Measurements from ENCODE around the gene KDM6A. TPM values are rescaled to one million over a fixed set of nuclear protein-coding genes. Genes with fewer than 3 reads are reported as not detected.

Gene KDM6A
- total and polyA plus RNA-seq, 2 donors (not counting 1 experiment from before 2014, with no cell fraction given): 33.3 to 57.0 TPM

DNA sequence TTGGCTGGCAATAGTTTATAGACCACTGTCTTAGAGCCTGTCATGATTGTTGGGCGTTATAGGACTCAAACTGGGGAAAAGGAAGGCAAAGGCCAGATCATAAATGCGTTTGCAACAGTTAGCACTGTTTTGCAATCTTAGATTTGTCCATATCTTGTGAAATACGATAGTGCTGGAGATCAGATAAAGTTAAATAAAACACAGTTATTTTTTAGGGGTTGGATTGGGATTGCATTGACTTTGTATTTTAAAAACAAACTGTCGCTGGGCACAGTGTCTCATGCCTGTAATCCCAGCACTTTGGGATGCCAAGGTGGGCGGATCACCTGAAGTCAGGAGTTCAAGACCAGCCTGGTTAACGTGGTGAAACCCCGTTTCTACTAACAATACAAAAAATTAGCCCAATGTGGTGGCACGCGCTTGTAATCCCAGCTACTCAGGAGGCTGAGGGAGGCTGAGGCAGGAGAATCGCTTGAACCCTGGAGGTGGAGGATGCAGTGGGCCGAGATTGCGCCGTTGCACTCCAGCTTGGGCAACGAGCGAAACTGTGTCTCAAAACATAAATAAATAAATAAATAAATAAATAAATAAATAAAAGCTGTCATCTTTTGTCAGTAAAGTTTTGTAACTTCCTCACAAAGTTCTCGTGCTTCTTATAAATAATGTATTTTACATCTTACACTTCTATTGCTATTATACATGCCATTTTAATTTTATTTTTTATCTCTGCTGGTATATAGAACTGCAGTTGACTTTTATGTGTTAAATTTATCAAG lies 117.2 kb downstream of the KDM6A start:
- no peak overlapping the region for H3K4me2 ChIP-seq (replicated peaks; ENCODE audit: low read depth, low read length, poor library complexity, severe bottlenecking)
- Mint-ChIP-seq H3K27me3 (no peaks in the 10 kb centered on the region), H3K27ac (no peak overlapping the region), H3K4me1 (peaks cover 28% of the 10 kb centered on the region), H3K4me3 (no peak overlapping the region), H3K9me3 (ENCODE audit: insufficient read depth) (no peaks in the 10 kb centered on the region)
- ATAC-seq (ENCODE audit: low read depth): no peak
- H3K79me2 ChIP-seq (ENCODE audit: control insufficient read depth, insufficient read depth, low read length): peaks cover 71% of the 10 kb centered on the region
- DNase-seq: no peak
- peaks cover 41% of the 10 kb centered on the region for H4K20me1 ChIP-seq (ENCODE audit: control insufficient read depth, insufficient read depth, low read length, poor library complexity, severe bottlenecking)
- H3K27me3 ChIP-seq (replicated peaks in 1 of 4; ENCODE audit: control extremely low read depth in 1 of 4, control insufficient read depth in 3 of 4, insufficient read depth in 4 of 4, low read length in 3 of 4): no peaks in the 10 kb centered on the region
- no peaks in the 10 kb centered on the region for H3K36me3 ChIP-seq (replicated peaks in 1 of 2; ENCODE audit: control extremely low read depth in 1 of 2, control insufficient read depth in 1 of 2, extremely low read depth in 1 of 2, insufficient read depth in 2 of 2, low read length in 1 of 2)
- TF ChIP-seq, protein P1, sequence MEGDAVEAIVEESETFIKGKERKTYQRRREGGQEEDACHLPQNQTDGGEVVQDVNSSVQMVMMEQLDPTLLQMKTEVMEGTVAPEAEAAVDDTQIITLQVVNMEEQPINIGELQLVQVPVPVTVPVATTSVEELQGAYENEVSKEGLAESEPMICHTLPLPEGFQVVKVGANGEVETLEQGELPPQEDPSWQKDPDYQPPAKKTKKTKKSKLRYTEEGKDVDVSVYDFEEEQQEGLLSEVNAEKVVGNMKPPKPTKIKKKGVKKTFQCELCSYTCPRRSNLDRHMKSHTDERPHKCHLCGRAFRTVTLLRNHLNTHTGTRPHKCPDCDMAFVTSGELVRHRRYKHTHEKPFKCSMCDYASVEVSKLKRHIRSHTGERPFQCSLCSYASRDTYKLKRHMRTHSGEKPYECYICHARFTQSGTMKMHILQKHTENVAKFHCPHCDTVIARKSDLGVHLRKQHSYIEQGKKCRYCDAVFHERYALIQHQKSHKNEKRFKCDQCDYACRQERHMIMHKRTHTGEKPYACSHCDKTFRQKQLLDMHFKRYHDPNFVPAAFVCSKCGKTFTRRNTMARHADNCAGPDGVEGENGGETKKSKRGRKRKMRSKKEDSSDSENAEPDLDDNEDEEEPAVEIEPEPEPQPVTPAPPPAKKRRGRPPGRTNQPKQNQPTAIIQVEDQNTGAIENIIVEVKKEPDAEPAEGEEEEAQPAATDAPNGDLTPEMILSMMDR (IDR thresholded peaks at IDR 0.05): no peak
- no peak for TF ChIP-seq EZH2 (IDR thresholded peaks at IDR 0.05; ENCODE audit: borderline replicate concordance, insufficient read depth, low read depth, low read length, poor library complexity, severe bottlenecking)
- ChIA-PET CTCF (no interaction called here), POLR2A (no interaction called here)
- no peak overlapping the region for H2AFZ ChIP-seq (ENCODE audit: insufficient read depth, low read depth, low read length, poor library complexity, severe bottlenecking)
- peaks cover 2 to 6% of the 10 kb centered on the region in 2 donors for H3K4me1 ChIP-seq (ENCODE audit: control insufficient read depth in 2 of 2, insufficient read depth in 2 of 2, low read length in 2 of 2)
- H3K9me3 ChIP-seq (ENCODE audit: control extremely low read depth in 1 of 3, control insufficient read depth in 2 of 3, insufficient read depth in 1 of 3, low read length in 2 of 3): no peaks in the 10 kb centered on the region
- no peak overlapping the region for H3K4me3 ChIP-seq (ENCODE audit: control extremely low read depth in 1 of 5, extremely low read depth in 1 of 5, insufficient read depth in 1 of 5, low read depth in 2 of 5, low read length in 4 of 5)
- WGBS (ENCODE audit: insufficient coverage): 100% methylated on average over 1 of the region's 16 CpGs
- H3K27ac ChIP-seq (ENCODE audit: low read length in 2 of 2): no peak overlapping the region
- intact Hi-C loops (cut with micrococcal nuclease): loop anchor here (5.0 kb wide), 1 partner anchor 33 kb away; no protein-coding TSS in a partner anchor
- no peak overlapping the region for H3K9ac ChIP-seq (ENCODE audit: low read length)

DNA sequence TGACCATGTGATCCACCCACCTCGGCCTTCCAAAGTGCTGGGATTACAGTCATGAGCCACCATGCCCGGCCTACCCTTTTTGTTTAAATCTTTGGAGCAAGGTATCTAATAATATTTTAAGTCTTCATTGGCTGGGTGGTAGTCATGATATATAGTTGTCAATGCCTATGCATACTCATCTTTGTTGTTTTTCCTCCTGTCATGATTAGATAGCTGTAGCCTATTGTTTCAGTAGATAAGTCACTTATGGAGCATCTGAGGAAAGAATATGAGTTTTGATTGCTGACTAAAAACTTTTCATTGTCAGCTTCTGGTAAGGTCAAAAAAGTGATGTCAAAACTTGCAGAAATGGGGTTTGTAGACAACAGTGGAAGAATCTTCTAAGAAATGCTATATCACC lies 119.8 kb downstream of the KDM6A start:
- H3K4me1 ChIP-seq (ENCODE audit: control insufficient read depth in 2 of 2, insufficient read depth in 2 of 2, low read length in 2 of 2): peaks cover 25 to 30% of the 10 kb centered on the region in 2 donors
- no peaks in the 10 kb centered on the region for H3K9me3 ChIP-seq (ENCODE audit: control extremely low read depth in 1 of 3, control insufficient read depth in 2 of 3, insufficient read depth in 1 of 3, low read length in 2 of 3)
- no peak overlapping the region for H3K9ac ChIP-seq (ENCODE audit: low read length)
- ATAC-seq (ENCODE audit: low read depth) (no peak), DNase-seq (no peak)
- no peaks in the 10 kb centered on the region for H3K9me3 Mint-ChIP-seq (ENCODE audit: insufficient read depth)
- no peaks in the 10 kb centered on the region for H3K27me3 Mint-ChIP-seq
- no peak overlapping the region for H3K4me3 ChIP-seq (ENCODE audit: control extremely low read depth in 1 of 5, extremely low read depth in 1 of 5, insufficient read depth in 1 of 5, low read depth in 2 of 5, low read length in 4 of 5)
- no peak overlapping the region for H3K27ac ChIP-seq (ENCODE audit: low read length in 2 of 2)
- H3K4me2 ChIP-seq (replicated peaks; ENCODE audit: low read depth, low read length, poor library complexity, severe bottlenecking): no peak overlapping the region
- H3K4me1 Mint-ChIP-seq: peaks cover 44% of the 10 kb centered on the region
- no peak overlapping the region for H3K27ac Mint-ChIP-seq
- H4K20me1 ChIP-seq (ENCODE audit: control insufficient read depth, insufficient read depth, low read length, poor library complexity, severe bottlenecking): peaks cover 65% of the 10 kb centered on the region
- H2AFZ ChIP-seq (ENCODE audit: insufficient read depth, low read depth, low read length, poor library complexity, severe bottlenecking): no peak overlapping the region
- H3K36me3 ChIP-seq (replicated peaks in 1 of 2; ENCODE audit: control extremely low read depth in 1 of 2, control insufficient read depth in 1 of 2, extremely low read depth in 1 of 2, insufficient read depth in 2 of 2, low read length in 1 of 2): no peaks in the 10 kb centered on the region
- intact Hi-C loops (cut with micrococcal nuclease): loop anchor here (5.0 kb wide), 1 partner anchor 35 kb away; no protein-coding TSS in a partner anchor
- POLR2A ChIA-PET: no interaction called here
- whole genome bisulfite sequencing (ENCODE audit: insufficient coverage): no CpG with 5 or more reads among the region's 2 CpGs
- peaks cover 90% of the 10 kb centered on the region for H3K79me2 ChIP-seq (ENCODE audit: control insufficient read depth, insufficient read depth, low read length)
- H3K27me3 ChIP-seq (replicated peaks in 1 of 4; ENCODE audit: control extremely low read depth in 1 of 4, control insufficient read depth in 3 of 4, insufficient read depth in 4 of 4, low read length in 3 of 4): no peaks in the 10 kb centered on the region
- no peak overlapping the region for H3K4me3 Mint-ChIP-seq
- CTCF ChIA-PET: no interaction called here
- TF ChIP-seq, protein P1 (IDR thresholded peaks at IDR 0.05): no peak
- TF ChIP-seq EZH2 (IDR thresholded peaks at IDR 0.05; ENCODE audit: borderline replicate concordance, insufficient read depth, low read depth, low read length, poor library complexity, severe bottlenecking): no peak

Measured in B cell (primary cell).